SK-N-SH treated with all-trans-retinoic acid at 6 μM for 48 hours (cell line): Measurements from ENCODE around the gene KCNT1.

Experiments used
- ARNTL ChIP-seq: fragments of 450-650 bp; formaldehyde crosslinking; IDR thresholded peaks from 2 replicates; pipeline ENCODE4 v1.5.0; 2020; ENCODE audit warnings: low read depth, mild to moderate bottlenecking, moderate library complexity, borderline replicate concordance
- CSDC2 ChIP-seq: fragments of 250-450 bp; sonication (Bioruptor Pico); IDR thresholded peaks from 2 replicates; pipeline ENCODE4 v1.5.0; 2020; ENCODE audit warnings: mild to moderate bottlenecking, moderate library complexity
- ESRRG ChIP-seq: fragments of 250-450 bp; sonication (Bioruptor Pico); IDR thresholded peaks from 2 replicates; pipeline ENCODE4 v1.6.1; 2021; ENCODE audit warnings: mild to moderate bottlenecking
- GLIS3 ChIP-seq: fragments of 250-450 bp; sonication (Bioruptor Pico); IDR thresholded peaks from 2 replicates; pipeline ENCODE4 v1.5.0; 2020; ENCODE audit warnings: mild to moderate bottlenecking, moderate library complexity
- ISL1 ChIP-seq: fragments of 250-450 bp; sonication (Bioruptor Pico); IDR thresholded peaks from 2 replicates; pipeline ENCODE4 v2.1.2; 2022; ENCODE audit warnings: mild to moderate bottlenecking, moderate library complexity
- OSR1 ChIP-seq: fragments of 250-450 bp; sonication (Bioruptor Pico); IDR thresholded peaks from 2 replicates; pipeline ENCODE4 v1.8.0; 2022; ENCODE audit warnings: moderate library complexity, mild to moderate bottlenecking, inconsistent platforms
- SNAI2 ChIP-seq: fragments of 250-450 bp; sonication (Bioruptor Pico); IDR thresholded peaks from 2 replicates; pipeline ENCODE4 v1.5.0; 2020; ENCODE audit warnings: mild to moderate bottlenecking, moderate library complexity
- TCF4 ChIP-seq: fragments of 250-450 bp; sonication (Bioruptor Pico); IDR thresholded peaks from 2 replicates; pipeline ENCODE4 v1.8.0; 2021; ENCODE audit warnings: mild to moderate bottlenecking, moderate library complexity, borderline replicate concordance
- ZNF565 ChIP-seq: fragments of 450-650 bp; formaldehyde crosslinking; conservative IDR thresholded peaks from 2 replicates; pipeline ENCODE4 v1.5.0; 2020; ENCODE audit warnings: low read depth, mild to moderate bottlenecking, moderate library complexity
- ZNF70 ChIP-seq: fragments of 450-650 bp; formaldehyde crosslinking; IDR thresholded peaks from 2 replicates; pipeline ENCODE4 v1.5.0; 2020; ENCODE audit warnings: mild to moderate bottlenecking, moderate library complexity
- ZNF8 ChIP-seq: fragments of 450-650 bp; formaldehyde crosslinking; IDR thresholded peaks from 2 replicates; pipeline ENCODE4 v1.5.0; 2020; ENCODE audit warnings: mild to moderate bottlenecking, moderate library complexity
- TF ChIP-seq, protein P1 (sequence below): fragments of 250-450 bp; sonication (Bioruptor Pico); IDR thresholded peaks from 2 replicates; pipeline ENCODE4 v1.8.0; 2020; ENCODE audit warnings: mild to moderate bottlenecking, moderate library complexity, borderline replicate concordance
- TF ChIP-seq, protein P2 (sequence below): fragments of 250-450 bp; sonication (Bioruptor Pico); IDR thresholded peaks from 2 replicates; pipeline ENCODE4 v1.5.1; 2021; ENCODE audit warnings: mild to moderate bottlenecking, moderate library complexity
- TF ChIP-seq, protein P3 (sequence below): fragments of 250-450 bp; sonication (Bioruptor Pico); IDR thresholded peaks from 2 replicates; pipeline ENCODE4 v1.8.0; 2021; ENCODE audit warnings: low read depth, mild to moderate bottlenecking, moderate library complexity, borderline replicate concordance

DNA sequence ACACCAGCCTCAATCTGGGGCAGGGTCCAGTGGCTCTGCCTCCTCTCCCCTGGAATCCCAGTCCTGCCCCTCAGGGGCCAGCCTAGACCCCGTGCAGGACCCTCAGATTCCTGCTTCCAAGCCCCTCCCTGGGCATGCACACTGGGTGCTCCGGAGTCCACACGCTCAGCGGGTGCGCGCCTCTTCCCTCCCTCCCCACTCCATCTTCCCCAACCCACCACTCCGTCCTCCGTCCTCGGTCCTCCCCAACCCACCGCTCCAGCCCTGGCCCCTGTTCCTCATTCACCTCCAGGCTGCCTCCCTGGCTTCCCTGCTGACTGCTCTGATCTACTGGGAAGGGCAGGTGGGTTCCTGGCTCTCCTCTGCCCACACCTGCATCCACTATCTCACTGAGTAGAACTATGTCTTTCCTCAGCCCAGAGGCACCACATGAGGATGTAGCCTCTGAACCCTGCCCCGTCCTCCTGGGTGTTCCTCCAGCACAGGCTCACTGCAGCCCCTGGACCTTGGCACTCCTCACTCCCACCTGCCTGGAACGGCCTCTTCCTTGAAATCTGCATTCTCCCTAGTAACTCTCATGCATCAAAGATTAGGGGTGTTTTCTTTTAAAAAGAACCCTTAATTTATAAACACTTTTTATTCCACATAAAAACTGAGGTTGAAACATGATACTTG lies 112.6 kb downstream of the KCNT1 start:
- no peak for TF ChIP-seq TCF4 (CRISPR knock-in tag)
- TF ChIP-seq ESRRG (CRISPR knock-in tag) = no peak
- no peak for TF ChIP-seq ARNTL (CRISPR knock-in tag)
- TF ChIP-seq, protein P1, sequence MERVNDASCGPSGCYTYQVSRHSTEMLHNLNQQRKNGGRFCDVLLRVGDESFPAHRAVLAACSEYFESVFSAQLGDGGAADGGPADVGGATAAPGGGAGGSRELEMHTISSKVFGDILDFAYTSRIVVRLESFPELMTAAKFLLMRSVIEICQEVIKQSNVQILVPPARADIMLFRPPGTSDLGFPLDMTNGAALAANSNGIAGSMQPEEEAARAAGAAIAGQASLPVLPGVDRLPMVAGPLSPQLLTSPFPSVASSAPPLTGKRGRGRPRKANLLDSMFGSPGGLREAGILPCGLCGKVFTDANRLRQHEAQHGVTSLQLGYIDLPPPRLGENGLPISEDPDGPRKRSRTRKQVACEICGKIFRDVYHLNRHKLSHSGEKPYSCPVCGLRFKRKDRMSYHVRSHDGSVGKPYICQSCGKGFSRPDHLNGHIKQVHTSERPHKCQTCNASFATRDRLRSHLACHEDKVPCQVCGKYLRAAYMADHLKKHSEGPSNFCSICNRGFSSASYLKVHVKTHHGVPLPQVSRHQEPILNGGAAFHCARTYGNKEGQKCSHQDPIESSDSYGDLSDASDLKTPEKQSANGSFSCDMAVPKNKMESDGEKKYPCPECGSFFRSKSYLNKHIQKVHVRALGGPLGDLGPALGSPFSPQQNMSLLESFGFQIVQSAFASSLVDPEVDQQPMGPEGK = no peak
- TF ChIP-seq GLIS3 = no peak
- TF ChIP-seq ZNF565 (CRISPR knock-in tag) = no peak
- no peak for TF ChIP-seq ZNF8
- no peak for TF ChIP-seq SNAI2 (CRISPR knock-in tag)
- no peak for TF ChIP-seq OSR1 (CRISPR knock-in tag)
- TF ChIP-seq, protein P2, sequence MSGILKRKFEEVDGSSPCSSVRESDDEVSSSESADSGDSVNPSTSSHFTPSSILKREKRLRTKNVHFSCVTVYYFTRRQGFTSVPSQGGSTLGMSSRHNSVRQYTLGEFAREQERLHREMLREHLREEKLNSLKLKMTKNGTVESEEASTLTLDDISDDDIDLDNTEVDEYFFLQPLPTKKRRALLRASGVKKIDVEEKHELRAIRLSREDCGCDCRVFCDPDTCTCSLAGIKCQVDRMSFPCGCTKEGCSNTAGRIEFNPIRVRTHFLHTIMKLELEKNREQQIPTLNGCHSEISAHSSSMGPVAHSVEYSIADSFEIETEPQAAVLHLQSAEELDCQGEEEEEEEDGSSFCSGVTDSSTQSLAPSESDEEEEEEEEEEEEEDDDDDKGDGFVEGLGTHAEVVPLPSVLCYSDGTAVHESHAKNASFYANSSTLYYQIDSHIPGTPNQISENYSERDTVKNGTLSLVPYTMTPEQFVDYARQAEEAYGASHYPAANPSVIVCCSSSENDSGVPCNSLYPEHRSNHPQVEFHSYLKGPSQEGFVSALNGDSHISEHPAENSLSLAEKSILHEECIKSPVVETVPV (CRISPR knock-in tag) = no peak
- TF ChIP-seq ISL1 (CRISPR knock-in tag) = no peak
- TF ChIP-seq CSDC2 = no peak
- no peak for TF ChIP-seq ZNF70
- TF ChIP-seq, protein P3, sequence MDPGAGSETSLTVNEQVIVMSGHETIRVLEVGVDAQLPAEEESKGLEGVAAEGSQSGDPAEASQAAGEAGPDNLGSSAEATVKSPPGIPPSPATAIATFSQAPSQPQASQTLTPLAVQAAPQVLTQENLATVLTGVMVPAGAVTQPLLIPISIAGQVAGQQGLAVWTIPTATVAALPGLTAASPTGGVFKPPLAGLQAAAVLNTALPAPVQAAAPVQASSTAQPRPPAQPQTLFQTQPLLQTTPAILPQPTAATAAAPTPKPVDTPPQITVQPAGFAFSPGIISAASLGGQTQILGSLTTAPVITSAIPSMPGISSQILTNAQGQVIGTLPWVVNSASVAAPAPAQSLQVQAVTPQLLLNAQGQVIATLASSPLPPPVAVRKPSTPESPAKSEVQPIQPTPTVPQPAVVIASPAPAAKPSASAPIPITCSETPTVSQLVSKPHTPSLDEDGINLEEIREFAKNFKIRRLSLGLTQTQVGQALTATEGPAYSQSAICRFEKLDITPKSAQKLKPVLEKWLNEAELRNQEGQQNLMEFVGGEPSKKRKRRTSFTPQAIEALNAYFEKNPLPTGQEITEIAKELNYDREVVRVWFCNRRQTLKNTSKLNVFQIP = no peak
